Measurements from ENCODE around the gene TMEM169.

Gene TMEM169

DNA sequence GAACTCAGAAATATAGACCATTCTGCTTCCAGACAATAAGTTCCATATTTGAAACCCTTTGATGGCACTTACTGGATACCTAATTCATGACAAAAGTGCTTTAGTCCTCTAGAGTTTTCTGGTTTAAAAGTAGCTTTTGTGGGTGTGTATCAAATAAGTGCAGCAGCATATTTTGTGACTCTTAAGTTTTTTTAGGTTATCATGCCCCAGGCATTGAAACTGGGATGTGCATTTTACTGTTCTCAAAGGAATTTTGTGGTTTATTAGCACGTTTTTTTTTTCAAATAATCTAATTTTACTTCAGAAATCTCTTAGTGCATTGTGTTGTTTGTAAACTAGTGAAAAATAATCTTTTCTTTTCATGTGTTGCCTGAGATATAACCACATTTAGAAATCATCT, 28.9 kb downstream of the TMEM169 start:
- Histone ChIP-seq H3K27me3 (ENCODE audit: control insufficient read depth in 1 of 2, insufficient read depth in 2 of 2, low read length in 2 of 2) (no peaks in the 10 kb centered on the region), H3K9me3 (ENCODE audit: control insufficient read depth in 1 of 2, low read length in 2 of 2) (no peaks in the 10 kb centered on the region), H3K9ac (ENCODE audit: low read depth in 1 of 2, low read length in 2 of 2) (peak overlapping the region; percentile 1 to 98), H3K27ac (ENCODE audit: low read depth, low read length) (no peak overlapping the region), H3K36me3 (ENCODE audit: control insufficient read depth in 1 of 2, insufficient read depth in 2 of 2, low read length in 2 of 2) (peaks cover 24 to 36% of the 10 kb centered on the region in 2 donors), H3K4me1 (ENCODE audit: control insufficient read depth in 1 of 2, insufficient read depth in 2 of 2, low read length in 2 of 2) (peaks cover 34 to 39% of the 10 kb centered on the region in 2 donors), H3K4me3 (ENCODE audit: low read depth in 1 of 2, low read length in 2 of 2) (peak overlapping the region; percentile 94 to 99)

DNA sequence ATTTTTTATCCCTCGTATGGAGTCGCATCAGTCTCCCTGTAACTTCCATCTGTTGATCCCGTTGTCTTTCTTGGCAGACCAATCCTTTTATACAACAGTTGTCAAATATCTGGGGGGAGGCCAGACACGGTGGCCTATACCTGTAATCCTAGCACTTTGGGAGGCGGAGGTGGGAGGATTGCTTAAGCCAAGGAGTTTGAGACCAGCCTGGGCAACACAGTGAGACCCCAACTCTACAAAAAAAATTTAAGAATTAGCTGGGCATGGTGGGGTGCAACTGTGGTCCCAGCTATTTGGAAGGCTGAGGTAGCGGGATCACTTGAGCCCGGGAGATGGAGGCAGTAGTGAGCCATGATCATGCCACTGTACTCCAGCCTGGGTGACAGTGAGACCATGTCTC, 29.4 kb downstream of the TMEM169 start:
- H3K9ac ChIP-seq (ENCODE audit: low read depth in 1 of 2, low read length in 2 of 2): no peak overlapping the region
- no peak overlapping the region for H3K4me3 ChIP-seq (ENCODE audit: low read depth in 1 of 2, low read length in 2 of 2)
- H3K9me3 ChIP-seq (ENCODE audit: control insufficient read depth in 1 of 2, low read length in 2 of 2): no peaks in the 10 kb centered on the region
- H3K36me3 ChIP-seq (ENCODE audit: control insufficient read depth in 1 of 2, insufficient read depth in 2 of 2, low read length in 2 of 2): peaks cover 24 to 39% of the 10 kb centered on the region in 2 donors
- peaks cover 37 to 39% of the 10 kb centered on the region in 2 donors for H3K4me1 ChIP-seq (ENCODE audit: control insufficient read depth in 1 of 2, insufficient read depth in 2 of 2, low read length in 2 of 2)
- H3K27ac ChIP-seq (ENCODE audit: low read depth, low read length): no peak overlapping the region
- H3K27me3 ChIP-seq (ENCODE audit: control insufficient read depth in 1 of 2, insufficient read depth in 2 of 2, low read length in 2 of 2): no peaks in the 10 kb centered on the region

DNA sequence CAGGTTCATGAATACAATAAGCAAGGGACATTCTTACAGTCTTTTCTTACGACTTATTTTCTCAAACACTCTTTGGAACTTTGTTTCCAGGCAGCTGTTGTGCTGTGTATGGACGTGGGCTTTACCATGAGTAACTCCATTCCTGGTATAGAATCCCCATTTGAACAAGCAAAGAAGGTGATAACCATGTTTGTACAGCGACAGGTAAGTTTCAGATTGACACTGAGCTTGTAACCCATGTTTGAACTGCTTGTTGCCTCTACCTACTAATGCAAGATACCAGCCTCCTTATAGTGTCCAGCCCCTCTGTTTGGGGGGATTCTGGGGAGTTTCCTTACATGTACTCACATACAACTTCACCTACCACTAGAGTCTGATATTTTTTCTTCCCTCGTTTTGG, 31.2 kb downstream of the TMEM169 start:
- H3K9me3 ChIP-seq (ENCODE audit: control insufficient read depth in 1 of 2, low read length in 2 of 2): no peaks in the 10 kb centered on the region
- H3K4me1 ChIP-seq (ENCODE audit: control insufficient read depth in 1 of 2, insufficient read depth in 2 of 2, low read length in 2 of 2): peaks cover 37 to 39% of the 10 kb centered on the region in 2 donors
- no peak overlapping the region for H3K9ac ChIP-seq (ENCODE audit: low read depth in 1 of 2, low read length in 2 of 2)
- no peak overlapping the region for H3K4me3 ChIP-seq (ENCODE audit: low read depth in 1 of 2, low read length in 2 of 2)
- no peak overlapping the region for H3K27ac ChIP-seq (ENCODE audit: low read depth, low read length)
- H3K36me3 ChIP-seq (ENCODE audit: control insufficient read depth in 1 of 2, insufficient read depth in 2 of 2, low read length in 2 of 2): peaks cover 38 to 57% of the 10 kb centered on the region in 2 donors
- no peaks in the 10 kb centered on the region for H3K27me3 ChIP-seq (ENCODE audit: control insufficient read depth in 1 of 2, insufficient read depth in 2 of 2, low read length in 2 of 2)

DNA sequence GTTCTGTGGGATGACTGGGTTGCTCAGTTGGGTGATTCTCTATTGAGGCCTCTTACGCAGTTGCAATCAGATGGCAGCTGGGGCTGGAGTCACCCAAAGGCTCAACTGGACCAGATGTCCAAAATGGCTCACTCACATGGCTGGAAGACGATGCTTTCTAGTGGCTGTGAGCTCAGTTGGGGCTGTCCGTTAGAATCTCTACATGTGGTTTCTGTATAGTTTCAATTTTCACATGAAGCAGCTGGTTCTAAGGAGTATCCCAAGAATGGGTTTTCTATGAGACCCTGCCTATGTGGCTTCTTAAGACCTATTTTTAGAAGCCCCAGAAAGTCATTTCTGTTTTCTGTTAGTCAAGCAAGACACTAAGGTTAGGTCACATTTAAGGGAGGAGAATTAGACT, 31.9 kb downstream of the TMEM169 start:
- Histone ChIP-seq H3K4me1 (ENCODE audit: control insufficient read depth in 1 of 2, insufficient read depth in 2 of 2, low read length in 2 of 2) (peaks cover 34 to 39% of the 10 kb centered on the region in 2 donors), H3K27me3 (ENCODE audit: control insufficient read depth in 1 of 2, insufficient read depth in 2 of 2, low read length in 2 of 2) (no peaks in the 10 kb centered on the region), H3K9ac (ENCODE audit: low read depth in 1 of 2, low read length in 2 of 2) (no peak overlapping the region), H3K9me3 (ENCODE audit: control insufficient read depth in 1 of 2, low read length in 2 of 2) (no peaks in the 10 kb centered on the region), H3K4me3 (ENCODE audit: low read depth in 1 of 2, low read length in 2 of 2) (no peak overlapping the region), H3K36me3 (ENCODE audit: control insufficient read depth in 1 of 2, insufficient read depth in 2 of 2, low read length in 2 of 2) (peaks cover 43 to 63% of the 10 kb centered on the region in 2 donors), H3K27ac (ENCODE audit: low read depth, low read length) (no peak overlapping the region)

DNA sequence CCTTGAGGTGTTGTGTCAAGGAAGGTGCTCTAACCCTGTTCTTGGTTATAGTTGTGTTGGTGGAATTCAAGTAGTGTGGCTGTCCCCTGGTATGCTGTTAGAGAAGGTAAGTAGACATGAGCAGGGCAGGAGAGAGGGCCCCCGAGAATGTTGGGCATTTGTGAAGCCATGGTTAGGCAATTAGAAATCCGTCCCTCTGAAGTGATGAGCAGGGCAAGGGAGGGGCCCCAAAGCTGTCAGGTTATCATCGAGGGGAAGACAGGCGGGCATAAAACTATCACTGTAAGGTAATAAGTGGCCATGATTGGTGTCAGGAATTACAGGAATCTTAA, 32.6 kb downstream of the TMEM169 start:
- H3K36me3 ChIP-seq (ENCODE audit: control insufficient read depth in 1 of 2, insufficient read depth in 2 of 2, low read length in 2 of 2): peaks cover 50 to 71% of the 10 kb centered on the region in 2 donors
- no peak overlapping the region for H3K9ac ChIP-seq (ENCODE audit: low read depth in 1 of 2, low read length in 2 of 2)
- peaks cover 33 to 39% of the 10 kb centered on the region in 2 donors for H3K4me1 ChIP-seq (ENCODE audit: control insufficient read depth in 1 of 2, insufficient read depth in 2 of 2, low read length in 2 of 2)
- no peaks in the 10 kb centered on the region for H3K27me3 ChIP-seq (ENCODE audit: control insufficient read depth in 1 of 2, insufficient read depth in 2 of 2, low read length in 2 of 2)
- no peaks in the 10 kb centered on the region for H3K9me3 ChIP-seq (ENCODE audit: control insufficient read depth in 1 of 2, low read length in 2 of 2)
- H3K27ac ChIP-seq (ENCODE audit: low read depth, low read length): no peak overlapping the region
- no peak overlapping the region for H3K4me3 ChIP-seq (ENCODE audit: low read depth in 1 of 2, low read length in 2 of 2)

DNA sequence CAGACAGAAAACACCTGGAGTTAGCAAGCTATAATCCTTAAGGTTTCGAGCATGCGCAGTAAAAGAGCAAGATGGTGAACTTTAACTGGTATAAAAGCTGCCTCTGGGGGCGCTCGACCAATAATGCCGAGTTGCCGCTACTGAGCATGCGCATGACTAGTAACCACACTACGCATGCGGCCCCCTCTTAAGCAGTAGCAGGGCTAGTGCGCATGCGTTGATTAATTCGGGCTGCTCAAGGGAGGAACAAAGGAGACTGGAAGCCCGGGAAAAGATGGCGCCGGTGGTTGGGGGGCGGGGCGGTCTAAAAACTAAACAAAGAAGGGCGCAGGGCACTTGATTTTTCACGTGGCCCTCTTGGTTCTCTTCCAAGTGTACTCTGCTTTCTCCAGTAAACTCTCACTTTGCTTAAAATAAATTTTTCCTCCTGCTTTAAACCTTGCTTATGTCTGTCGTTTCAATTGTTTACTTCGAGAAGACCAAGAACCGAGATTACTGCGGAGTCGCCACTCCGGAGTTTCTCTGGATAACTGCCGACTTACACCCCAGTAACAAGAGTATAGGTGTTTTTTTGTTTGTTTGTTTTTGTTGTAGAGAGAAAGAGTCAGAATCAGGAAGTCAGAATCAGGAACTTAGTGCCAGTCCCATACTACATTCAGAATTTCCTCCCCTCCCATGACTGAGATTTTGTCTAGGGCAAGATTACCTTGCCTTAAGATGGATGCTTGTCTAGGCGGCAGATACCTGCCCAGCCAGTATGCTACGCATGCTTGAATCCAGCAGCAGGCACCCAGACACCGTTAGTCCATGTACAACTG, 33.2 kb downstream of the TMEM169 start:
- H3K4me1 ChIP-seq (ENCODE audit: control insufficient read depth in 1 of 2, insufficient read depth in 2 of 2, low read length in 2 of 2): peaks cover 32 to 38% of the 10 kb centered on the region in 2 donors

DNA sequence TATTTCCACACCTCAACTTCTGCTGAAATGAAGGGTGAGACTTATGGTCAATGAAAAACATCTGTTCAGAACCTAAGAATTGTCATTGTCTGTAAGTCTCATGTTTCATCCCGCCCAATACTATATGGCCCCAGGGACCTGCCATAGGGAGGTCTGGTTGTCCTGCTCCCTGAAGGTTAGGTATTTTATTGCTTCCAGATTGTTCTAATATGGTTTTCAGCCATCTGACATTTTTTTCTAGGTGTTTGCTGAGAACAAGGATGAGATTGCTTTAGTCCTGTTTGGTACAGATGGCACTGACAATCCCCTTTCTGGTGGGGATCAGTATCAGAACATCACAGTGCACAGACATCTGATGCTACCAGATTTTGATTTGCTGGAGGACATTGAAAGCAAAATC, 34.7 kb downstream of the TMEM169 start:
- H3K4me1 ChIP-seq (ENCODE audit: control insufficient read depth in 1 of 2, insufficient read depth in 2 of 2, low read length in 2 of 2): peaks cover 18 to 23% of the 10 kb centered on the region in 2 donors
- no peak overlapping the region for H3K4me3 ChIP-seq (ENCODE audit: low read depth in 1 of 2, low read length in 2 of 2)
- H3K36me3 ChIP-seq (ENCODE audit: control insufficient read depth in 1 of 2, insufficient read depth in 2 of 2, low read length in 2 of 2): peaks cover 61 to 86% of the 10 kb centered on the region in 2 donors

More for the DNA sequence above, 33.2 kb downstream of the TMEM169 start:
- Histone ChIP-seq H3K4me3 (ENCODE audit: low read depth in 1 of 2, low read length in 2 of 2) (peak overlapping the region; percentile 78 to 83), H3K9me3 (ENCODE audit: control insufficient read depth in 1 of 2, low read length in 2 of 2) (no peaks in the 10 kb centered on the region), H3K27ac (ENCODE audit: low read depth, low read length) (peak overlapping the region; percentile 51), H3K27me3 (ENCODE audit: control insufficient read depth in 1 of 2, insufficient read depth in 2 of 2, low read length in 2 of 2) (no peaks in the 10 kb centered on the region), H3K9ac (ENCODE audit: low read depth in 1 of 2, low read length in 2 of 2) (peak overlapping the region; percentile 67 to 69), H3K36me3 (ENCODE audit: control insufficient read depth in 1 of 2, insufficient read depth in 2 of 2, low read length in 2 of 2) (peaks cover 54 to 77% of the 10 kb centered on the region in 2 donors)

DNA sequence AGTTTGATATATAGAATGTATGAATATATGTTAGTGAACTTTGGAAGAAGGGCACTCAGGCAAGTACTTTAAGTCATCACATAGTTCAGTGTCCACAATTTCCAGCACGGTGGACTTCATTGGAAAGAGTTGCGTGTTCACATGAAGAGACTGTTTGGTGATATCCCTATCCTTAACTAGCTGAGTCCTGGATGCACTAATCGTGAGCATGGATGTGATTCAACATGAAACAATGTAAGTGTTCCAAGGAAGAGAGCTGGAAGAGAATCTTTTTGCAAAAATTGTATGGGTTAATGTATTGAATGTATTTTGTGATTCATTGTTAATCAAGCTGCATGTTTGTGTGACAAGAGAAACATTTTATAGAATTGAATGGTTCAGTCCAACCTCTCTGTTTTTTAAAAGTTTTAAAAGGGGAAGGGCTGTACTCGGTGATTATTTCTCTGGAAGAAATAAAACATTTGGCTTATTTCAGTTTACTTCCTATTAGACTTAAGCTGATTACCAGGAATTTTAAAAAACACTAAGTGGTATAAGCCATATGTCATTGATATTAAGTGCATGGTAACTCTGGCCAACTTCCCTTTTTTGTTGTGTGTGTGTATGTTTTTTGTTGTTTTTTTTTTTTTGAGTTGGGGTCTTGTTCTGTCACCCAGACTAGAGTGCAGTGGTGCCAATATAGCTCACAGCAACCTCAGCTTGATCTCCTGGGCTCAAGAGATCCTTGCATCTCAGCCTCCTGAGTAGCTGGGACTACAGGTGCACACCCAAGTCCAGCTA, 36.0 kb downstream of the TMEM169 start:
- no peaks in the 10 kb centered on the region for H3K9me3 ChIP-seq (ENCODE audit: control insufficient read depth in 1 of 2, low read length in 2 of 2)
- no peak overlapping the region for H3K4me3 ChIP-seq (ENCODE audit: low read depth in 1 of 2, low read length in 2 of 2)
- no peak overlapping the region for H3K27ac ChIP-seq (ENCODE audit: low read depth, low read length)
- peaks cover 59 to 86% of the 10 kb centered on the region in 2 donors for H3K36me3 ChIP-seq (ENCODE audit: control insufficient read depth in 1 of 2, insufficient read depth in 2 of 2, low read length in 2 of 2)
- H3K4me1 ChIP-seq (ENCODE audit: control insufficient read depth in 1 of 2, insufficient read depth in 2 of 2, low read length in 2 of 2): peaks cover 17 to 18% of the 10 kb centered on the region in 2 donors
- H3K27me3 ChIP-seq (ENCODE audit: control insufficient read depth in 1 of 2, insufficient read depth in 2 of 2, low read length in 2 of 2): no peaks in the 10 kb centered on the region
- no peak overlapping the region for H3K9ac ChIP-seq (ENCODE audit: low read depth in 1 of 2, low read length in 2 of 2)

More for the DNA sequence above, 34.7 kb downstream of the TMEM169 start:
- Histone ChIP-seq H3K27me3 (ENCODE audit: control insufficient read depth in 1 of 2, insufficient read depth in 2 of 2, low read length in 2 of 2) (no peaks in the 10 kb centered on the region), H3K9ac (ENCODE audit: low read depth in 1 of 2, low read length in 2 of 2) (no peak overlapping the region), H3K27ac (ENCODE audit: low read depth, low read length) (no peak overlapping the region), H3K9me3 (ENCODE audit: control insufficient read depth in 1 of 2, low read length in 2 of 2) (no peaks in the 10 kb centered on the region)

DNA sequence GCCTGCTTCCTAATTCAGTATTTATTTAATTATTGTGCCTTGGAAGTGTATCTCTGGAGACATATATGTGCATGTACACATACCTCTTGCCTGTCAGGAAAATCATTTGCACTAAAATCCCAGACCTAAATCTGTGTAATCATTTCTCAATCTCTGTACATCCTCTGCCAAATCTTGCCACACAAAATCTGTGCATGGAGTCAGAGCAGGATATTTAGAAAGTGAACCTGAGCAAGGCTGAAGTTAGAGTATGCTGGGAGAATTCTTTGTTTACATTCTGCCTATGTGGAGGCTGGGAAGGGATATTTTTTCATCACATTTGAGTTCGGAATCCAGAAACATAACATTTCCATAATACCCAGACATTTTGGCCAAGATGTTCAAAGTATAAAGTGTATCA, 36.8 kb downstream of the TMEM169 start:
- Histone ChIP-seq H3K36me3 (ENCODE audit: control insufficient read depth in 1 of 2, insufficient read depth in 2 of 2, low read length in 2 of 2) (peaks cover 60 to 86% of the 10 kb centered on the region in 2 donors), H3K4me1 (ENCODE audit: control insufficient read depth in 1 of 2, insufficient read depth in 2 of 2, low read length in 2 of 2) (peaks cover 11 to 18% of the 10 kb centered on the region in 2 donors), H3K9ac (ENCODE audit: low read depth in 1 of 2, low read length in 2 of 2) (no peak overlapping the region), H3K27me3 (ENCODE audit: control insufficient read depth in 1 of 2, insufficient read depth in 2 of 2, low read length in 2 of 2) (no peaks in the 10 kb centered on the region), H3K4me3 (ENCODE audit: low read depth in 1 of 2, low read length in 2 of 2) (no peak overlapping the region), H3K27ac (ENCODE audit: low read depth, low read length) (no peak overlapping the region), H3K9me3 (ENCODE audit: control insufficient read depth in 1 of 2, low read length in 2 of 2) (no peaks in the 10 kb centered on the region)

DNA sequence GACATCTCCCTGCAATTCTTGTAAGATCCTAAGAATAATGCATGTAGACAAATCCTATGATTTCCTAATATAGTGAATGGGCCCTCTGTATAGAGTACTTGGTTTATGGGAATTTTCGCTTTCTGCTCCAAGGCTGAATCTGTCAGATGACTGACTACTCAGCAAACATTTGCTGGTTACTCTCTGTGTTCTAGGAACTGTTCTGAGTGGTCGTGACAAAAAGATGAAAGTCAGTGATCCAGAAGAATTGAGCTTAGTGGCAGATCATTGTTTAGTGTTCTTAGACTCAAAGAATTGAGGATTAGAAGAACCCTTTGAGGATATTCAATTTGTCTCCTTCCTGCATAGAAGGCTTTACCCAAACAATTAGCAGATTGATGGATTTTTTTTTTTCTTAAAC, 37.4 kb downstream of the TMEM169 start:
- H3K4me1 ChIP-seq (ENCODE audit: control insufficient read depth in 1 of 2, insufficient read depth in 2 of 2, low read length in 2 of 2): peaks cover 4 to 16% of the 10 kb centered on the region in 2 donors
- no peaks in the 10 kb centered on the region for H3K9me3 ChIP-seq (ENCODE audit: control insufficient read depth in 1 of 2, low read length in 2 of 2)
- H3K9ac ChIP-seq (ENCODE audit: low read depth in 1 of 2, low read length in 2 of 2): no peak overlapping the region
- H3K27ac ChIP-seq (ENCODE audit: low read depth, low read length): no peak overlapping the region
- no peak overlapping the region for H3K4me3 ChIP-seq (ENCODE audit: low read depth in 1 of 2, low read length in 2 of 2)
- peaks cover 57 to 86% of the 10 kb centered on the region in 2 donors for H3K36me3 ChIP-seq (ENCODE audit: control insufficient read depth in 1 of 2, insufficient read depth in 2 of 2, low read length in 2 of 2)
- H3K27me3 ChIP-seq (ENCODE audit: control insufficient read depth in 1 of 2, insufficient read depth in 2 of 2, low read length in 2 of 2): no peaks in the 10 kb centered on the region

Measured in duodenal mucosa (tissue), 2 donors.